Loucy (cell line): ENCODE results near the gene HEXD.

Source experiments
- H2AFZ ChIP-seq: fragments of 200-600 bp; sonication (generic); 2 replicates; pipeline ENCODE4 v1.6.0; 2016; ENCODE audit warnings: antibody characterized with exemption, mild to moderate bottlenecking, low read length, moderate library complexity
- H3F3A ChIP-seq: fragments of 200-600 bp; 2 replicates; pipeline ENCODE4 v1.6.0; 2016; ENCODE audit warnings: antibody characterized with exemption, low read depth, mild to moderate bottlenecking
- H3K27me3 ChIP-seq: fragments of 200-600 bp; sonication (generic); 2 replicates; pipeline ENCODE4 v1.6.1; 2014; ENCODE audit warnings: low read length, mild to moderate bottlenecking; ENCODE audit not compliant: insufficient read depth, poor library complexity, severe bottlenecking
- H3K36me3 ChIP-seq: fragments of 200-600 bp; sonication (generic); 2 replicates; pipeline ENCODE4 v1.6.1; 2016; ENCODE audit warnings: low read length; ENCODE audit not compliant: insufficient read depth
- H3K4me1 ChIP-seq: fragments of 200-600 bp; sonication (generic); 2 replicates; pipeline ENCODE4 v1.5.1; 2014; ENCODE audit warnings: low read length, mild to moderate bottlenecking; ENCODE audit not compliant: insufficient read depth, poor library complexity, severe bottlenecking
- H3K4me2 ChIP-seq: fragments of 200-600 bp; sonication (generic); 2 replicates; pipeline ENCODE4 v1.6.0; 2014; ENCODE audit warnings: antibody characterized with exemption, low read length, low read depth, mild to moderate bottlenecking; ENCODE audit not compliant: poor library complexity, severe bottlenecking
- H3K4me3 ChIP-seq: fragments of 200-600 bp; sonication (generic); 2 replicates; pipeline ENCODE4 v1.5.1; 2014; ENCODE audit warnings: low read length, mild to moderate bottlenecking, mixed read lengths; ENCODE audit not compliant: poor library complexity, severe bottlenecking
- H3K79me2 ChIP-seq: fragments of 200-600 bp; sonication (generic); 2 replicates; pipeline ENCODE4 v1.6.1; 2014; ENCODE audit warnings: low read length; ENCODE audit not compliant: insufficient read depth
- H3K9ac ChIP-seq: fragments of 200-600 bp; sonication (generic); 2 replicates; pipeline ENCODE4 v1.6.0; 2014; ENCODE audit warnings: mild to moderate bottlenecking, low read depth, low read length, moderate library complexity; ENCODE audit not compliant: poor library complexity, severe bottlenecking
- H3K9me2 ChIP-seq: fragments of 200-600 bp; sonication (generic); replicated peaks from 2 replicates; pipeline ENCODE4 v1.6.1; 2016; ENCODE audit warnings: low read depth, low read length, mixed read lengths
- H3K9me3 ChIP-seq: fragments of 200-600 bp; sonication (generic); 2 replicates; pipeline ENCODE4 v1.6.1; 2014; ENCODE audit warnings: mild to moderate bottlenecking, antibody characterized with exemption, low read length, low read depth; ENCODE audit not compliant: insufficient read depth
- H4K20me1 ChIP-seq: fragments of 200-600 bp; sonication (generic); 2 replicates; pipeline ENCODE4 v1.6.0; 2014; ENCODE audit warnings: antibody characterized with exemption, low read length, mild to moderate bottlenecking; ENCODE audit not compliant: insufficient read depth, poor library complexity, severe bottlenecking
- CTCF ChIP-seq: fragments of 200-600 bp; sonication (generic); conservative IDR thresholded peaks from 2 replicates; pipeline ENCODE4 v1.5.1; 2014; ENCODE audit warnings: mild to moderate bottlenecking, antibody characterized with exemption, low read length
- EZH2phosphoT487 ChIP-seq: fragments of 200-600 bp; IDR thresholded peaks from 2 replicates; pipeline ENCODE4 v1.6.1; 2018; ENCODE audit warnings: antibody characterized with exemption, mild to moderate bottlenecking, moderate library complexity, borderline replicate concordance

The HEXD gene

GRCh38 chr17:82479602-82480001 lies 61.5 kb downstream of the HEXD start:
- peaks cover 86% of the 10 kb centered on the region; the same call in 1 of the 2 replicates for H3K36me3 ChIP-seq
- H3K4me1 ChIP-seq: peaks cover 13% of the 10 kb centered on the region
- H3K79me2 ChIP-seq: peaks cover 4% of the 10 kb centered on the region; the same call in 1 of the 2 replicates
- no peak overlapping the region for H3K4me2 ChIP-seq
- peaks cover 8% of the 10 kb centered on the region for H4K20me1 ChIP-seq
- H3F3A ChIP-seq: no peaks in the 10 kb centered on the region
- no peak overlapping the region for H2AFZ ChIP-seq
- no peaks in the 10 kb centered on the region for H3K27me3 ChIP-seq
- no peak for TF ChIP-seq EZH2phosphoT487
- no peak for TF ChIP-seq CTCF
- H3K9ac ChIP-seq: no peak overlapping the region
- H3K4me3 ChIP-seq: no peak overlapping the region
- H3K9me3 ChIP-seq: no peaks in the 10 kb centered on the region
- H3K9me2 ChIP-seq: no peaks in the 10 kb centered on the region

- Histone ChIP-seq H3K4me2 (no peak overlapping the region), H4K20me1 (peaks cover 8% of the 10 kb centered on the region), H3F3A (no peaks in the 10 kb centered on the region), H2AFZ (no peak overlapping the region), H3K79me2 (no peaks in the 10 kb centered on the region; the same call in 1 of the 2 replicates), H3K9me2 (no peaks in the 10 kb centered on the region), H3K4me1 (peaks cover 13% of the 10 kb centered on the region), H3K36me3 (peaks cover 86% of the 10 kb centered on the region; the same call in 1 of the 2 replicates), H3K9ac (no peak overlapping the region), H3K27me3 (no peaks in the 10 kb centered on the region), H3K9me3 (no peaks in the 10 kb centered on the region), H3K4me3 (no peak overlapping the region)
- TF ChIP-seq CTCF: no peak
- no peak for TF ChIP-seq EZH2phosphoT487
Measured at GRCh38 chr17:82480318-82480717, 62.2 kb downstream of the HEXD start.

GRCh38 chr17:82483204-82483660 lies 65.1 kb downstream of the HEXD start:
- Histone ChIP-seq H3K4me1 (peaks cover 13% of the 10 kb centered on the region), H3F3A (no peaks in the 10 kb centered on the region), H3K9me3 (no peaks in the 10 kb centered on the region), H2AFZ (no peak overlapping the region), H3K36me3 (peaks cover 96% of the 10 kb centered on the region), H3K79me2 (no peaks in the 10 kb centered on the region), H3K4me3 (no peak overlapping the region), H3K9ac (no peak overlapping the region), H3K4me2 (no peak overlapping the region), H3K9me2 (no peaks in the 10 kb centered on the region), H4K20me1 (peaks cover 3% of the 10 kb centered on the region), H3K27me3 (no peaks in the 10 kb centered on the region)
- TF ChIP-seq CTCF (no peak), EZH2phosphoT487 (no peak)
